ENCODE data around the gene GPAM.
"Not testable (repeated sequence)": the region's sequence is repeated elsewhere in the genome, so short reads cannot be mapped to it uniquely, and the experiment has no call there.

GPAM gene, protein sequence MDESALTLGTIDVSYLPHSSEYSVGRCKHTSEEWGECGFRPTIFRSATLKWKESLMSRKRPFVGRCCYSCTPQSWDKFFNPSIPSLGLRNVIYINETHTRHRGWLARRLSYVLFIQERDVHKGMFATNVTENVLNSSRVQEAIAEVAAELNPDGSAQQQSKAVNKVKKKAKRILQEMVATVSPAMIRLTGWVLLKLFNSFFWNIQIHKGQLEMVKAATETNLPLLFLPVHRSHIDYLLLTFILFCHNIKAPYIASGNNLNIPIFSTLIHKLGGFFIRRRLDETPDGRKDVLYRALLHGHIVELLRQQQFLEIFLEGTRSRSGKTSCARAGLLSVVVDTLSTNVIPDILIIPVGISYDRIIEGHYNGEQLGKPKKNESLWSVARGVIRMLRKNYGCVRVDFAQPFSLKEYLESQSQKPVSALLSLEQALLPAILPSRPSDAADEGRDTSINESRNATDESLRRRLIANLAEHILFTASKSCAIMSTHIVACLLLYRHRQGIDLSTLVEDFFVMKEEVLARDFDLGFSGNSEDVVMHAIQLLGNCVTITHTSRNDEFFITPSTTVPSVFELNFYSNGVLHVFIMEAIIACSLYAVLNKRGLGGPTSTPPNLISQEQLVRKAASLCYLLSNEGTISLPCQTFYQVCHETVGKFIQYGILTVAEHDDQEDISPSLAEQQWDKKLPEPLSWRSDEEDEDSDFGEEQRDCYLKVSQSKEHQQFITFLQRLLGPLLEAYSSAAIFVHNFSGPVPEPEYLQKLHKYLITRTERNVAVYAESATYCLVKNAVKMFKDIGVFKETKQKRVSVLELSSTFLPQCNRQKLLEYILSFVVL

DNA sequence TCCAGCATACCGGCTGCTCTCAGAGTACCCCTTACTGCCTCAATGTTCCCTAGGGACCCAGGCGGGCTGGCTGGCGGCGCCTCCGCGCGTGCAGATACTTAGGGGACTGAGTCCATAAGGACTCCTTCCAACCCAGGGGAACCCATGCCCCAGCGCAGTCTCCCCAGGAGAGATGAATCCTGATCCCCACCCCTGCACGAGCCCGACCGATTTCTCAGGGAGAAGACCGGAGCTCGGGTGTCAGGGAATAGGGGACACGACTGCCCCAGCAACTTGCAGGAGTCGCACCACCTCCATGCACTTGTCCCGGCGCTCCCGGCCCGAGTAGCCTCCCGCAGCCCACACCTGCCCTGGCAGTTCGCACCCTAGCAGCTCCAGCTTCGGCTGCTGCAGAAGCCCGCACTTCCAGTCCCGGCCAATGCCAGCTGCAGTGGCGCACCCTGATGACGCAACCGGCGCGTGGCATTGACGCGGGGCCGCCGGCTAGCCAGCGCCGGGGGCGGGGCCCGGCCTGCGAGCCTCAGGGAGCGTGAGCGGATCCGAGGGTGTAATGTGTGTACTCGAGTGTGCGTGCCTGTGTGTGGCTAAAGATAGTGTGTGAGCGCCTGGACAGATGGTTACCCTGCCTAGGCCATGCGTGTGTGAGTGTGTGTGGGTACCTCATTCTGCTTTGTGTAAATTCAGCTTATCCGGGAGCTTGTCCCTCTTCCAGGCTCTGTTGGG, at the start of gene GPAM:
TSS of gene GPAM (minus strand) at position 437 of the 723 bp plus-strand sequence. CDS start 1,981 bp downstream, outside the sequence.
- peak; percentile 75 for DNase-seq

DNA sequence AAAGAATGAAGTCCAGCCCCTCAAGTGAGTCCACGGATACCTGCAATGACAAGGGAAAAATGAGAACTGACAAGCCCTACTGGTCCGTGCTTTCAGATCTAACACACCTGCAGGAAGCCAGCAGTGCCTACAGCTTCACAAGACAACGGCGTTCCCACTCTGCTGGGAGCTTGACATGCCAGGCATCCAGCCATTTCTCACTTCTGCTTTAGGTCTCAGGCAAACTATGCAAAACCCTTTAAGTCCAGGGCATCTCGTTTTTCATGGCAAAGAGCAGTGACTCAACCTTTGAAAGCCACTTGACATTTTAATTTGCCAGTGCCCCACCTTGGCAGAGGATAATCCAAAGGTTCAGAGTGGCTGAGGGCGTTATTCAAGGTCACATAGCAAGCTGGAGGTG, 49.1 kb upstream of the GPAM start:
- no peak for DNase-seq

DNA sequence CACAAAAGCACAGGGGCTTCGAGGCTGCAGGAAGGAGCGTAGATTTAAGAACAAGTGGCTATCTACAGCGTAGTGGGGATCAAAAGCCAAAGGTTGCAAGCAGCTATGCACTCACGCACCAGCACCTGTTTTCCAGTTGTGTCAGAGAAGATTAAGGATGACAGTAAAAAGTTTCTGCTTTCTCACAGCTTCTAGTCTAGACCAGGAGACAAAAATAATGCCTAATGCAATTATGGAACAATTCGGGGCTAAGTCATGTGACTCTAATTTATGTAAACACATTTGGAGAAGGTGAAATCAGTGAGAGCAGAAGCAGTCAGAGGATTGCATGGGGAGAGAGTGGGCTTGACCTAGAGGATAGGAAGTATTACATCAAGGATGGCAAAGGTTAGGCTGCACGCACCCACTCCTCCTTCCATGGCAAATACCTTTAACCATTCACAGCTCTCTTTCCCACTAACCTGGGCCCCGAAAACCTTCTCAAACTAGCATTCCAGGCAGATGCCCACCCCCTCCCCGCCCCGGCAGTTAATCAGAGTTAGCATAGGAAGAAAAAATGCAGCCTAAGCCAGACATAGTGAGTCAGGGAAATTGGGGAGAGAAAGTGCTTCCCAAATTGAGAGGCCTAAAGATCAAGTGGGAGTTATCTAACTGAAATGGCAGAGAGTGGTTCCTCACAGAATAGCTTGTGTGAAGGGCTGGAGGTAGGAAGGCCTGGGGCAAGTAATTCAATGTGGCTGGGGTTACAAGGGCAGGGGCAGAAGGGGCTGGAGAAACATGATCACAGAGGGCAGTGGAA, 48.2 kb upstream of the GPAM start:
- DNase-seq, result no peak

DNA sequence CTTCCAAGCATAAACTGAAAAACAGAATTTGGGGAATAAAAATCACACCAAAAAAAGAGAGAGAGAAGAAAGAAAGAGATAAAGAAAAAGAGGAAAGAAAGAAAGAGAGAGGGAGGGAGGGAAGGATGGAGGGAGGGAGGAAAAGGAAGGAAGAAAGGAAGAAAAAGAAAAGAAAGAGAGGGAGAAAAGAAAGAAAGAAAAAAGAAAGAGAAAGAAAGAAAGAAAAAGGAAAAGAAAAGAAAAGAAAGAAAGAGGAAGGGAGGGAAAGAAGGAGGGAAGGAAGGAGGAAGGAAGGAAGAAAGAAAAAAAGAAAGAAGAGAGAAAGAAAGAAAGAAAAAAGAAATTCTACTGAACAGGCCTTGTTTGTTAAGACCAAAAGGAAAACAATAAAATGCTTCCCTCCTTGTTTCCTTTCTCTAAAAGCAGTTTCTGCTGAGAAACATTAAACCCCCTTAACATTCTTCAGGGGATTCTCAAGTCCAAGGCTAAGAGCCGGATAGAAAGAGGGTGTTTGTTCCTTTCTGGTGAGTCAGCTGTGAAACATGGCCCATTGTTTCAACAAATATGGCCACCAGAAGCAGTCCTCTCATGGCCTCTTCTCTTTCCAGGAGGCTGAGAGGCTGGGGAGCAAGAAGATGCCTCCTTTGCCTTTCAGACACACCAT, 46.9 kb upstream of the GPAM start:
- DNase-seq, result no peak

DNA sequence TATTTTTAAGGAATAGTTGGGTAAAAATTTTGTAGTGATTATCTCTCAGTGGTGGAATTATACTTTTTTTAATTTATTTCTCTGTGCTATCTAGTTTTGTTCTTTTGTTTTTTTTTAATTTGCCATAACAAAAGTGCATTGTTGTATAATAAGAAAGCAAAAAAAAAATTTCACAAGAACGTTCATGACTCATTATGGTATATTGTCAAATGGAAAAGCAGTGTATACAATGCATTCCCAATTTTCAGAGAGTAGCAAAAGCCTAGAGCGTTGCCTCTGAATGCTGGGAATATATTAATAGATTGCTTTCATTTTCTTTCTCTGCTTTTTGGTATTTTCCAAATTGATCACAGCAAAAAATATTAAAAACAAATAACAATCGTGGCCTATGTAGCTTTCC, 46.3 kb upstream of the GPAM start:
- DNase-seq, result no peak

DNA sequence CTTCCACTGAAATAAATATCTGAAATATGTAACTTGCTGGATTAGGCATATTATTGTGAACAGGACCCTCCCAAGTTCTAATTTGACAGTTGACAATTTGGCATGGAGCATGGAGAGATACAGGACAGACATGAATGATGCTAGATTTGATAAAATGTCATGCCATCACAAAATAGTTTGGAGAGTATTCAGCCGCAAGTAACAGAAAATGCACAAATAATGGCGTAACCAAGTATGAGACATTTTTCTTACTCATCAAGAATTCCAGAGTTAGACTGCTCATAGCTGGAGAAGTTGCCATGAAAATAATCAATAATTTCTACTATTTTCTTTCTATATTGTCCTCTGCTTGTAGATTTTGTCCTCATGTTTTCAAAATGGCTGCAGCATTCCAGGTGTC, 45.5 kb upstream of the GPAM start:
- no peak for DNase-seq

DNA sequence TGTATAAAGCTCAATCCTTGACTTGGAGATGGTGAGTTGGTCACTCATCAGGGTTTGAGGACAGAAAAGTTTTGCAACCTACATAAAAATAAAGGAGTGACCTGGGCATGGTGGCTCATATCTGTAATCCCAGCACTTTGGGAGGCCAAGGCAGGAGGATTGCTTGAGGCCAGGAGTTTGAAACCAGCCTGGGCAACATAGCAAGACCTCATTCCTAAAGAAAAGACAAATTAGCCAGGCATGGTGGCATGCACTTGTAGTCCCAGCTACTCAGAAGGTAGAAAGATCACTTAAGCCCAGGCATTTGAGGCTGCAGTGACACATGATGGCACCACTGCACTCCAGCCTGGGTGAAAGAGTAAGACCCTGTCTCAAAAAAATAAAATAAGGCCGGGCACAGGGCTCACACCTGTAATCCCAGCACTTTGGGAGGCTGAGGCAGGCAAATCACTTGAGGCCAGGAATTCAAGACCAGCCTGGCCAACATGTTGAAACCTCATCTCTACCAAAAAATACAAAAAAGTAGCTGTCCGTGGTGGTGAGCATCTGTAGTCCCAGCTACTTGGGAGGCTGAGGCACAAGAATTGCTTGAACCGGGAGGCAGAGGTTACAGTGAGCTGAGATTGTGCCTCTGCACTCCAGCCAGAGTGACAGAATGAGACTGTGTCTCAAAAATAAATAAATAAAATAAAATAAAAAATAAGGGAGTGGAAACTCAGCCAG, 45.0 kb upstream of the GPAM start:
- not testable (repeated sequence) for DNase-seq

DNA sequence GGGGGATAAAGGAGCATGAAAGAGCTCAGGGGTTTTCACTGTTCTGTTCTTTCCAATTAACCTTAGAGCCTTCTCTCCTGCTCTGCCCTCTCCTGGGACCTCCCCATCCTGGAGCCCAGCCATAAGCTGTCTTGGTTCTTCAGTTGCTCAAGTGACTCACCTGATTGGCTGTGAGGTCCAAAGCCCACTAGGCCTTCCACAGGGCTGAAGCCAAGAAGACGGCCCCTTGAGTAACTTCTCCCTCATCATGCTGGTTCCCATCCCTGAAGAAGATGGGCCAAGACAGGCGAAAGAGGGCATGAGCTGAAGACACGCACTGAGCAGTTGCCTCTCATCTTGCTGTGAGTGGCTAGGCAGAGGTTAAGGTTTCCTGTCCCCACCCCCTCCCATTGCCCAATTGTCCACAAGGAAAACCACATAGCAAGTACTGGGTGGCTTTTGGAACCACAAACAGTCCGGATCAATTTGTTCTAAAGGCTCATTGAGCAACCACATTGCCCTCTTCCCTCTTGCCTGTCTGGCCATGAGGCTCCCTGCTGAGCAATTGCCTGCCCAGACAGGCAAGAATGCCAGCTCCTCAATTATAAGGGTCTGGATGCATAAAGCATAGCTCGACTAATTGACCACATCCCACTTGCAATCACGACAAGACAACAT, 43.9 kb upstream of the GPAM start:
- no peak for DNase-seq

DNA sequence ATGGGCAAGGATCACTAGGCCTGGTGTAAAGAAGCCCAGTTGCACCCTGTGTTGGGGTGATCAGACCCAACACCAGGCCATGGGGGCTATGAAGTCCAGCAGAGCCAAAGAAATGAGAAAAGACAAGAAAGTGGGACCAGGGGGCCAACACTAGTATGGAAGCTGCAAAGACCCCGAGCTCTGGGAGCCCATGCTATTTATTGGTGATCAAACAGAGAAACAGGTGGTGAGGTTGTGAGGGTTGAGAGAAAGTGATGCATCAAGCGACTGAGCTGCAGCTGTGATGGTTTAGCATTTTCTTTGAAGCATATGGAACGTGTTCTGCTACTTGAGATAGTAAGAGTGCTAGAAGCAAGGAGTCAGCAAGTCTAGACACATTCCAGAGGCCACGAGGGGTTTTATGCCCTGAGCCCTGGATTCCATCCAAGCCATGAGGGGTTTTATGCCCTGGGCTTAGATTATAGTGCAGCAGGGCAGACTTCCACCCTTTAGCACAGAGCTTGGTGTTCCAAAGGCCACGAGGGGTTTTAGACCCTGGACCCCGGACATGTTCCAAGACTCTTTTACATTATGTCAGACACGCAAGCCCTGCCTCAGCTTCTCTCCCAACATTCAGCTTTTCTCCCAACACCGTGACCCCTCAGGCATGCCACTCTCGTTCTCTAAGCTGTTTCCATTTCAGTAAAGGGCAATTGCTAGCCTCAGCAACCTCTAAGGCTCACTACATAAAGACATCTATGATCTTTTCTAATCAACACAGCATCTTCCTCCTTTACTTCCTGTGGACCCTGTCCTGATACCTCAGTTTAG, 43.1 kb upstream of the GPAM start:
- DNase-seq, result peak; percentile 68

DNA sequence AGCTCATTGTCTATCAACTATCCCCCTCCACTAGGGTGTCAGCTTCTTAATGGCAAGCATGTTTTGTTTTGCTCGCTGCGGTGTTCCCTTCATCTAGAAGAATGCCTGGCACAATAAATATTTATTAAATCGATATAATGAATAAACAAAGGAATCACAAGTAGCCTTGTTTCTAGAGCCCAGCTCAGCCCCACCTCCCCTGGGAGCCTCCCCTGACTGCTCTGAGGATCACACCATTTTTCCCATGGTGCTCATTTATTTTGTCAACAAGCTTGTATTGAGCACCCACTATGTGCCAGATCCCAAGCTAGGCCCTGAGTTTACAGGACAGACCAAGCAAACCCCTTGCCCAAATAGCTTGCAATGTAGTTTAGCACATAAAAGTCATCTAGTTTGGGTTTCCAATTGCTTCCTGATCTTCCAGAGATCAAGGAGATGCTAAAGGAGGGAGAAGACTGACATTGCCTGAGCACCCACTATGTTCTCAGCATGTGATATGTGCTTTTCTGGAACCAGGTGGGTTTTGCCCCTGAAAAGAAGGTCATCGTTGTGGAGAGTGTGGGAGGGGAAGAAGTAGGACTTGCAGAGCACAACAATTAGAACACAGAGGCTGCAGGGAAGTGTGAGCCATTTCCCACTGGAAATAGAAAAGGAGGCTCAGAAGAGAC, 42.3 kb upstream of the GPAM start:
- DNase-seq, result no peak

DNA sequence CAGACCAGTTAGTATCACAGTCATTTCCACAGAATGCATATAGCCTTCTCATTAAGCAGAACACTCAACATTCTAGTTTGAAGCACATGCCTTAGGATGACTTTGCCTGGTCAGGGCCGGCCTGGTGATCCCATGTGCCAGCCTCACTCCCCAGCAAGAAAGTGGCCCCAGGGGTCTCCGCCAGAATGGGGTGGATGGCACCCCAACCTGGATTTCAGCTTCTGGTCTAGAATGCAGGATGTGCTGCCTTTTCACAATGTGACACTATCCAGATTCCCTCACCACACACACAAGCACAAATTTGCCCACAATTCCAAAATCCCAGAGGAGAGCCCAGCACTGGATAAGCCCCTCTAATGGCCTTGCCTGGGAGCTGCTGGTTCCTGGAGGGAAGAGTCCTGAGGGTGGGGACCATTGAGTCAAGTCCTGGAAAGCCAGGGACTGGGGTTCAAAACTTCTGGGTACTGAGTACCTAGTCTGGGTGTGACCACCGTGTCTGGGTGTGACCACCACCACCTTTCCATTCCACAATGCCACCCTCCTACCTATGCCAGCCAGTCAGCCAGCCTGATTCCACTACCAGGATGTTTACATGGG, 41.5 kb upstream of the GPAM start:
- no peak for DNase-seq

DNA sequence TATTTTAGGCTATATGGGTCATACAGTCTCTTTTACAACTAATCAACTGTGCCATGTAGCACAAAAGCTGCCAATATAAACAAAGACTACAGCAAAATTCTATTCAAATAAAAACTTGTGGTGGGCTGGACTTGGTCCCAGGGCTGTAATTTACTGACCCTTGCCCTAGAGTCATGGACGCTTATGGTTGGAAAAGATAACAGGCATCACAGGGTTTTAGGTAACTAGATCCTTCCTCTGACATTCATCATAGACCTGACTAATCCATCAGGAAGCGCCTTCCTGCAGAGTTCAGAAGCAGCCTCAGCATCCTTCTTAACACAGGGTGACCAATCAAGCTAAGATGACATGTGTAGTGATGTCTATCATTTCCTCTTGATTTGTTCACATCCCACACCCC, 40.2 kb upstream of the GPAM start:
- DNase-seq, result no peak

DNA sequence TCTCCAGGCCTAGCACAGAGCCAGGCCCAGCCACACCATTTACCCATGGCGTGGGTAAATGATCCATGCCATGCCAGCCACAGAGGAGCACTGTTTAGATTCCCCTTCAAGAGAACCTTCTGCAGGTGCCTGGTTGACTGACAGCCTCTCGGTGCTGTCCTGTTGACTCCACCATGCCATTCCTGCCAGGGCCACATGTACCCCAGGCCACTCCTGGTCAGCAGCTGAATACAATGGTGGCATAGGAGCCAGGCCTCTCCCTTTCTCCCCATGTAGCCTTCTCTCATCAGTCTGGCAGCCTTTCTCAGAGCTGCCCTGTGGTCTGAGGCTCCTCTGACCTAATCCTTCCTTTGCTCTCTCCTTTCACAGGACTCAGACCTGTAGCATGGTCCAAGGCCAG, 39.2 kb upstream of the GPAM start:
- no peak for DNase-seq

DNA sequence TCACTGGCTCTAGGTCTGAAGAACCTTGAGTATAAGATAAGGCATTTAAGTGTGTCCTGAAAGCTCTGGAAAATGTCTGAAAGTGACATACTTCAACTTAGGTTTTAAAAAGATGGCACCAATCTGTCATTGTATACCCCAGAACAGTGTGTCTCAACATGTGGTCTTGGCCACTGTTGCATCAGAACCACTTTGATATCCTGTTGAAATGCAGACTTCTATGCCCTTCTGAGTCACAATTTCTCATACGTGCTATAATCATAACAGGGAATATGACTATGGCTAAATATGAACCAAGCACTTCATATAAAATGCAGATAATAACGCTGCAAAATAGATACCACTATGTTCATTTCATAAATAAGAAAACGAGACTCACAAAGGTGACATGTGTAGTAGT, 38.0 kb upstream of the GPAM start:
- DNase-seq, result no peak

DNA sequence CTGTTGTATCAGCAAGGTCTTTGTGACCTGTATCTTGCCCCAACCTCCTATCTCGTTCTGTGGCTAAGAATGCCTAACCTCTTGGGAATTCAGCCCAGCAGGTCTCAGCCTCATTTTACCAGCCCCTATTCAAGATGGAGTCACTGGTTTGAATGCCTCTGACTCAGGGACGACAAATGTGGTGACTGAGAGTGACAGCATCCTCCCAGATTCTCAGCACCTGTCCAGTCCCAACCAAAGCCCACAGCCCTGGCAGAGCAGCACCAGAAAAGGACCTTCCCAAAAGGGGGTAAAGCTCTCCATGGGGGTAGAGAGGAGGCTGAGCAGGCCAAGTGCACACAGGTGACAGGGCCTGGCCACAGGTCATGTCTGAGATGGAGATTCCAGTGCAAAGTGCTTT, 35.4 kb upstream of the GPAM start:
- DNase-seq, result no peak

DNA sequence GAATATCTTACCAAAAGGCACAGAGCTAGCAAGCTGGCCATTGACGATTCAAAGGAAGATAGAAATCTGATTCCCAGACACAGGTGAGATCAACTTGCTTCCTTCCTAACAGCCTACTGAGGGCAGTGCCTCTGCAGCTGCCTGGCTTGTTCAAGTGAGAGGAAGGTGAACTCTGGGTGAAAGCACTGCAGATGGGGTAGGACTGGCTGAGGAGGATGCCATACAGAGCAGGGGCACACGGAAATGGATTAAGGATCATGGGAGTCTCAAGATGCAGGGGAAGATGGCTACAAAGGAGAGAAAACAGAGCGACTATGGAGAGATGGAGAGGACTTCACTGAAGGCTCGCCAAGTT, 34.4 kb upstream of the GPAM start:
- DNase-seq, result no peak

DNA sequence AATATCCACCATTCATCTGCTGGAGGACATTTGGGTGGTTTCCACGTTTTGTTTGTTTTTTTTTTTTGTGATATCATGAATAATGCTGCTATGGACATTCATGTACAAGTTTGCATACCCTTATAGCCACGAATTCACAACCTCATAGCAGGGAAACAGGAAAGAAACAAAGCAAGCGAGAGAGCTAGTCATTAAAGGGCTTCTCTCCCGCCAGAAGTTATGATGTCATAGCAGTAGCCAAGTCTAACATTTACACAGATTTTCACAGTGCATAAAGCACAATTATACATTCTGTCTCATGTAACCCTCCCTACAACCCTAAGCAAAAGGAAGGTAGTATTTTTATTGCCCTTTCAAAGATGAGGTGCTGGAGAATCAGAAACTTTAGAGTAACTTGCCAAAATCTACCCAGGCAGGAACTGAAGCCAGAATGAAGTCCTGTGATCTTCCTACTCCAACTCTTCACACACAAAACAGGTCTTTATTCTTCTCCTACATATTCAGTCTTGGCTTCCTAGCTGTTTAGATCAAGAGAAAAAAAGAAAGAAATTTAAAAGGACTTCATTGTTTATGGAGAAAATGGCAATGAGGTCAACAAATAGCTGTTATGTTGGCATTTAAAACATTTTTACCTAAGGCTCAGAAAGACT, 33.9 kb upstream of the GPAM start:
- DNase-seq, result no peak

DNA sequence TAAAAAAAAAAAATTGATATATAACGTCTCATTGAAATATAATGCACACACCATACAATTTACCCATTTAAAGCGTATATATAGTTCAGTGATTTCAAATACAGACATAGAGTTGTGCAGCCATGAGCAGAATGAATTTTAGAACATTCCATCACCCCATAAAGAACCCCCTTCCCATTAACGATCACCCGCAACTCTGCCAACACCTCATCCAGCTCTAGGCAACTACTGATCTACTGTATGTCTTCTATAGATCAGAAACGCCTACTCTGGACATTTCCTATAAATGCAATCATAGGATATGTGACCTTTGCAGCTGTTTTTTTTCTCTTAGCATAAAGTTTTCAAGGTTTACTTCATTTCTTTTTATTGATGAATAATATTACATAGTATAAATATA, 33.4 kb upstream of the GPAM start:
- DNase-seq, result no peak

DNA sequence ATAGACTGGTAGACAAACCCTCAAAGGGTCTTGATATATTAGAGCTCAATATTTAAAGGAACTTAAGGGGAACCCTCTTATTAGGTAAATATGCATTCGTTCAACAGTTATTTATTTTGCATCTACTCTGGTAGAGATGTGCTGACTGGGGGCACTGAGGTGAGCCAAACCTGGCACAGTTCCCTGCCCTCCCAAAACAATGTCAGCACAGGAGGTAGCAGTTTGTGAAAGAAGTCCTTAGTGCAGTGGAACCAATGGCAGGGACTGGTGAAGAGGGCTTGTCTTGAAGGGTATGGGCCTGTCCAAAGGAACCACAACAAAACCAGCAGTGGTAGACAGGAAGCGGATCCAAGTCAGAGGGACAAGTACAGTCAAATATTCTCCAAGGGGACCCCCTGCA, 32.6 kb upstream of the GPAM start:
- DNase-seq, result no peak
